ENCODE results near the gene BPIFB6. TPM values are rescaled to one million over a fixed set of nuclear protein-coding genes. Genes with fewer than 3 reads are reported as not detected.

BPIFB6 gene
- total RNA-seq, 1 experiment from 2014 or later, result not detected

GRCh38 chr20:32991792-32992641 lies 39.4 kb upstream of the BPIFB6 start:
- H3K27ac ChIP-seq, result no peak overlapping the region
- H3K4me1 ChIP-seq, result no peaks in the 10 kb centered on the region
- H3K9me3 ChIP-seq (replicated peaks), result peaks cover 6% of the 10 kb centered on the region; the same call in 1 of the 2 replicates
- H3K27me3 ChIP-seq, result no peaks in the 10 kb centered on the region
- no peaks in the 10 kb centered on the region for H3K36me3 ChIP-seq
- no peak for DNase-seq
- no peak overlapping the region for H3K4me3 ChIP-seq

DNA sequence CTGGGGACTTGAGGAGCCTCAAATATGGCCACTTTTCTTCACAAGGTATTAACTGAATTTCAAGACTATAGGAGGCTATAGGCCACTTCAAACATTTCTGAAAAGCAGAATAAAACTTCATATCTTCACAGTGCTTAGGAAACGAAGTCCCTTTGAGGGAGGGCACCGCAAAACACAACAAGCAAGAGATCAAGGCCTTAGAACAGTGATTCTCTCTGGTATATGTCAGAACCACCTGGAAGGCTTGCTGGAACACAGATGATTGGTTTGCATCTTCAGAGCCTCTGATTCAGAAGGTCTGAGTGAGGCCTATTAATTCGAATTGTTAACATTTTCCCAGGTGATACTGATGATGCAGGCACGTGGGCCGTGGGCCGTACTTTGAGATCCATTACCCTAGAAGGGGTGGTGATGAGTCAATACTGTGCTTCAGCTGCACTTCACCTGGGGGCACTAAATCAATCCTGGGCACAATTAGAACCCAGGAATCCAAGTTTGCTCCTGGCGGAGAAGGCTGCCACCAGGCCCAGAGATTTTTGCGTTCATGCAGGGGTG lies 37.9 kb upstream of the BPIFB6 start:
- H3K4me3 ChIP-seq, result no peak overlapping the region
- no peaks in the 10 kb centered on the region for H3K27me3 ChIP-seq
- no peak overlapping the region for H3K27ac ChIP-seq
- H3K36me3 ChIP-seq, result no peaks in the 10 kb centered on the region
- no peak for DNase-seq
- peaks cover 6% of the 10 kb centered on the region; the same call in 1 of the 2 replicates for H3K9me3 ChIP-seq (replicated peaks)
- H3K4me1 ChIP-seq, result no peaks in the 10 kb centered on the region

DNA sequence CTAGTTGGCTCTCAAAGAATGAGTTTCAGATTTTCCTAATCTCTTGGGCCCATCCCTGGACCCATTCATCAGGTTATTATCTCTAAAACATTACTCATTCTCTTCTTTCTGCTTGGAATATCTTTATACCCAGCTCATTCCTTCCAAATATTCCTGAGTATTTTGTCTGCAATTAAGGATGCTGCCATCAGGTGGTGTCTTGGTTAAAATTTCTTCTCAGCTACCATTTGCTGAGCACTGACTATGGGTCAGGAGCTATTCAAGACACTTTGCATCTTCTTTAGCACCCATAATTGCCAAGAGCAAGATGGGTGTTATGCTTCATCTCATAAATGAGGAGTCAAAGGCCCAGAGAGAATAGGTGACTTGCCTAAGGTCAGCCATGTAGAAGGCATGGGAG lies 35.6 kb upstream of the BPIFB6 start:
- H3K4me1 ChIP-seq, result no peaks in the 10 kb centered on the region
- no peak overlapping the region for H3K4me3 ChIP-seq
- no peak for DNase-seq
- H3K9me3 ChIP-seq (replicated peaks), result peaks cover 6% of the 10 kb centered on the region; the same call in 1 of the 2 replicates
- H3K36me3 ChIP-seq, result no peaks in the 10 kb centered on the region
- no peak overlapping the region for H3K27ac ChIP-seq
- no peaks in the 10 kb centered on the region for H3K27me3 ChIP-seq

- Histone ChIP-seq H3K27me3 (no peaks in the 10 kb centered on the region), H3K9me3 (replicated peaks) (peaks cover 6% of the 10 kb centered on the region; the same call in 1 of the 2 replicates), H3K4me1 (no peaks in the 10 kb centered on the region), H3K36me3 (no peaks in the 10 kb centered on the region), H3K27ac (no peak overlapping the region), H3K4me3 (no peak overlapping the region)
- no peak for DNase-seq
These were observed 34.0 kb upstream of the BPIFB6 start for GRCh38 chr20:32997431-32997830.

DNA sequence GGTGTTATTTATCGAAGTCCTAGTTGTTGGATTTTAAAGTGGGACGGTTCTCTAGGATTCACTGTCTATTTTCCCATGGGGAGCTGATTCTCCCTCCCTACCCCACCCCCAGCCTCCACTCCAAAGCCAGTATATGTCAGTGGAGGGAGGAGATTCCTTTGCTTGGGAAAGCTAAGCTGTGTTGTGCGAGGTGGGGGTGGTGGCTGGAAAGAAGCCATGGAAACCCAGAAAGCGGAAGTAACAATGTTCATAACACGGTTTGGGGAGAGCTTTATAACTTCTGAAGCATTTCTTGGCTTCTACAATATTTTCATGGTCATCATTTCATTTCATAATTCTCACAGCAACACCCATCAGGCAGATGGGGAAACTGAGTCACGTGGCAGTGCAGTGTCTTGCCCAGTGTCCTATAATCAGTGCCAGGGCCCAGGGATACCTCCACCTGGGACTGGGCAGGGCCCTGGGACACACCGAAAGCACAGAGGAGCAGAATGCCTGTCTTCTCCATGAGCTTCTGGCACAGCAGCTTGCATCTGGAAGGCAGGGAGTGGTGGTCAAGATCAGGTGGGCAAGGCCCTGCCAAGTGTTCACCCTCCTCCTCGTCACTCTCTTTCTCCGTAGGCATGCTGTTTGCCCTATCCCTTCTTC lies 31.7 kb upstream of the BPIFB6 start:
- Histone ChIP-seq H3K9me3 (replicated peaks) (peaks cover 6% of the 10 kb centered on the region; the same call in 1 of the 2 replicates), H3K36me3 (no peaks in the 10 kb centered on the region), H3K4me1 (no peaks in the 10 kb centered on the region), H3K4me3 (no peak overlapping the region), H3K27me3 (no peaks in the 10 kb centered on the region), H3K27ac (no peak overlapping the region)
- DNase-seq, result no peak

GRCh38 chr20:33000802-33001466 lies 30.5 kb upstream of the BPIFB6 start:
- DNase-seq, result no peak
- Histone ChIP-seq H3K4me3 (no peak overlapping the region), H3K27me3 (no peaks in the 10 kb centered on the region), H3K9me3 (replicated peaks) (no peaks in the 10 kb centered on the region), H3K4me1 (no peaks in the 10 kb centered on the region), H3K27ac (no peak overlapping the region), H3K36me3 (no peaks in the 10 kb centered on the region)

GRCh38 chr20:33002087-33002808 lies 29.2 kb upstream of the BPIFB6 start:
- H3K9me3 ChIP-seq (replicated peaks), result no peaks in the 10 kb centered on the region
- DNase-seq, result no peak
- H3K4me1 ChIP-seq, result no peaks in the 10 kb centered on the region
- H3K27me3 ChIP-seq, result no peaks in the 10 kb centered on the region
- no peak overlapping the region for H3K27ac ChIP-seq
- no peaks in the 10 kb centered on the region for H3K36me3 ChIP-seq
- no peak overlapping the region for H3K4me3 ChIP-seq

DNA sequence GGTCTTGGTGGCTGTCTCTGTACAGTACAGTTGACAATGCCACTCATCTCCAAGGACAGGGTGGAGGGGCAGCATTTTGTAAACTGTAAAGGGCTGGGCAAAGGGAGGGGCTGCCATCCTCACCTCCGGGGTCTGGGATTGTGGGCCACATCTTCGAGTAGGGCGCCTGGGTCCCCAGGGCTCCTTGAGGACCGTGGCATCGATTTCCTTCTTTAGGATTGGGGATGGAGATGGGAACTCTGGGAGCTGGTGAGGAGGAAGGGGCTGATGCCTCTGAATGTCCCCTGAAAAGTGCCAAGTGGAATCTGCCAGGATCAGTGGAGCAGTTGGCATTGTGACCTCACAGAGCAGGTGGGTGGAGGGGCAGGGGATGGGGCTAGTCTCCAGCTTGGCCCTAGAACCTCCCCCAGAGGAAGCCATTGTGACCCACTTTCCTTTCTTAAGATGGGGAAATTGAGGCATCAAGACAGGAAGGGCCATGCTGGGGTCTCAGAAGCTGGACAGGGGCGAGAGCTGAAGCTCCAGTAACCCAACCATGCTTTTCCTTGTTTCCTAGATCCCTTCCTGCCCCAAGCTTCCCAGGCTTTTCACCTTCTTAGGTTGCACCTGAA lies 27.2 kb upstream of the BPIFB6 start, which contains the start of gene SUN5:
Gene SUN5, minus strand, starts transcription at position 293 of the 611 bp plus-strand sequence. Its CDS starts 93 bp downstream, at position 200.
- Histone ChIP-seq H3K36me3 (no peaks in the 10 kb centered on the region), H3K4me1 (peaks cover 2% of the 10 kb centered on the region; the same call in 1 of the 2 replicates), H3K9me3 (replicated peaks) (no peaks in the 10 kb centered on the region), H3K4me3 (no peak within 1 kb of the TSS), H3K27me3 (no peaks in the 10 kb centered on the region), H3K27ac (no peak within 1 kb of the TSS)
- no peak for DNase-seq

- H3K36me3 ChIP-seq, result no peaks in the 10 kb centered on the region
- no peaks in the 10 kb centered on the region for H3K27me3 ChIP-seq
- peak; percentile 49 to 82 for DNase-seq
- H3K4me3 ChIP-seq, result no peak overlapping the region
- peaks cover 8% of the 10 kb centered on the region; the same call in 1 of the 2 replicates for H3K4me1 ChIP-seq
- no peak overlapping the region for H3K27ac ChIP-seq
- H3K9me3 ChIP-seq (replicated peaks), result no peaks in the 10 kb centered on the region
These were observed 26.3 kb upstream of the BPIFB6 start for GRCh38 chr20:33005132-33005566.

GRCh38 chr20:33005908-33006775 lies 25.3 kb upstream of the BPIFB6 start:
- H3K27me3 ChIP-seq, result no peaks in the 10 kb centered on the region

GRCh38 chr20:33006776-33007375 lies 24.6 kb upstream of the BPIFB6 start:
- no peak overlapping the region for H3K4me3 ChIP-seq
- no peaks in the 10 kb centered on the region for H3K27me3 ChIP-seq
- H3K4me1 ChIP-seq, result peaks cover 8% of the 10 kb centered on the region; the same call in 1 of the 2 replicates
- H3K27ac ChIP-seq, result no peak overlapping the region
- no peaks in the 10 kb centered on the region for H3K36me3 ChIP-seq
- no peaks in the 10 kb centered on the region for H3K9me3 ChIP-seq (replicated peaks)
- no peak for DNase-seq

More at GRCh38 chr20:33005908-33006775, 25.3 kb upstream of the BPIFB6 start:
- Histone ChIP-seq H3K4me3 (no peak overlapping the region), H3K9me3 (replicated peaks) (no peaks in the 10 kb centered on the region), H3K36me3 (no peaks in the 10 kb centered on the region), H3K4me1 (peaks cover 8% of the 10 kb centered on the region; the same call in 1 of the 2 replicates), H3K27ac (no peak overlapping the region)
- no peak for DNase-seq

DNA sequence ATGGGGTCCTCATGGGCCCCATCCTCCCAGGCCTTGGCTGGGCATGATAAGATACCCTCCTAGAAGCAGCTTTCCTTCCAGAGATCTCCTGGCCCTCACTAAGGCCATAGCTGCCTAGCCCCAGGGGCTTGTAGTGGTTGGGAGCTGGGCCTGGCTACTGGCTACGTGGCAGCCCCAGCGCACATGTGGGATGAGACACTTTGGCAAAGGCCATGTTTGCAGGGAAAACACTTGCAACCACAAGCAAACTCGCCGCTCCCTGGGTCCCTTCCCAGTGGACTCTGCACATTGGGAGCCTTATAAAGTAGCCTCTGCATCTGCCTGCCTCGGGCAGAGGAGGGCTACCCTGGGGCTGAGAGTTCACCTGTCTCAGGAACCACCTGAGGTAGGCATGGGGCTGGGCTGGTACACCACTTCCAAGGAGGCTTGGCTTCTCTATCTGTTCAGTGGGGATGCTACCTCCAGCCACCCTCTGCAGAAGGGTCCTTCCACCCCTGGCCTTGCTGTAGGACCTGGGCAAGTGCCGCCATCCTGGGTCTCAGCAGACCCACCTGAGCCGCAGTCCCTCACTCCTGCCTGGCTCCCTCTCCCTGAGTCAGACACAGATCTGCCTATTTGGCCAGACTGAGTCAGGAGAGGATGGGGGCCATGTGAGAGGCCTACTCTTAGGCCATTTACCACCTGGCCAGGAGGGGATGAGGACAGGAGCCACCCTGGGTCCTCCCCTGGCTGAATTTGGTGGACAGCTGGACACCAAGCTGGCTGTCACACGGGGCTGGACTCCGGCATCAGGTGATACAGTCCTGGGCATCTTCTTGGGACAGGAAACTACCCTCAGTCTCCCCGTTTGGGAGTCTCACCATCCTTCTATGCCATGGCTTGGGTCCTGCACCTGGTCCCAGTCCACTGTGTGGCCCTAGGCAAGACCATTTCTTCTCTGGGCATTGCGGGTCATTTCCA lies 23.8 kb upstream of the BPIFB6 start, which contains the start of gene BPIFB2:
Gene BPIFB2, plus strand, starts transcription at position 329 of the 960 bp plus-strand sequence. CDS start 871 bp downstream, outside the sequence.
- Histone ChIP-seq H3K27me3 (no peaks in the 10 kb centered on the region), H3K4me3 (no peak within 1 kb of the TSS), H3K9me3 (replicated peaks) (no peaks in the 10 kb centered on the region), H3K4me1 (peaks cover 8% of the 10 kb centered on the region; the same call in 1 of the 2 replicates), H3K27ac (no peak within 1 kb of the TSS), H3K36me3 (no peaks in the 10 kb centered on the region)
- no peak for DNase-seq

All from SJCRH30 (cell line).